ENCODE measurements around the gene PLCH1. TPM values are rescaled to one million over a fixed set of nuclear protein-coding genes. Genes with fewer than 3 reads are reported as not detected.

The PLCH1 gene
- total and polyA plus RNA-seq, 2 of the 8 experiments (the other 6 are each of a cell fraction or from before 2014, with no cell fraction given), result 5.8 to 17.2 TPM

DNA sequence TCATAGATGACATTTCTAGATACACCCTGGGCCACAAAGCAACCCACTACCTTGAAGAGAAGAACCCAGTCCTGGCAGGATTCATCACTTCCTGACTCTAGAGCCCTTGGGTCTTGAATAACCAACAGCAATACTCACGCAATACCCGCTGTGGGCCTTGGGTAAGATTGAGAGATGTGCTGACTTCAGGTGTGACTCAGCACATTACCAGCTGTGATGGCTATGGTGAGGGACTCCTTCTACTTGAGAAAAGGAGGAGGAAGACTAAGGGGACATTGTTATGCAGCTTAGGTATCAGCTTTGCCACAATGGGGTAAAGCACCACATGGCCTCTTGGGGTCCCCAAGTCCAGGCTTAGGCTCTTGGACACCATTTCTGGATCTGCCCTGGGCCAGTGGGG lies 46.3 kb upstream of the PLCH1 start:
- Histone ChIP-seq H3K36me3 (ENCODE audit: control insufficient read depth in 2 of 4, insufficient read depth in 4 of 4, low read length in 3 of 4) (no peaks in the 10 kb centered on the region), H3K4me3 (ENCODE audit: extremely low read depth in 1 of 4, insufficient read depth in 2 of 4, low read depth in 3 of 4, low read length in 4 of 4) (no peak overlapping the region), H3K23ac (ENCODE audit: insufficient read length) (no peak overlapping the region), H3K14ac (ENCODE audit: insufficient read length) (no peak overlapping the region), H3K9ac (replicated peaks in 1 of 4; ENCODE audit: extremely low read depth in 1 of 4, low read depth in 3 of 4, low read length in 3 of 4) (no peak overlapping the region), H4K91ac (replicated peaks; ENCODE audit: insufficient read length, low read length) (no peak overlapping the region), H3K18ac (ENCODE audit: extremely low read depth, low read length) (0 out of 2 replicates have a peak overlapping the region, but pooled peaks have one; percentile 13), H3K4me2 (ENCODE audit: insufficient read depth in 1 of 2, low read depth in 2 of 2, low read length in 2 of 2) (no peak overlapping the region), H4K5ac (ENCODE audit: insufficient read length, low read depth, low read length) (no peak overlapping the region), H4K8ac (ENCODE audit: extremely low read depth, insufficient read depth, low read length) (no peak overlapping the region), H3K4ac (replicated peaks; ENCODE audit: insufficient read length, low read depth, low read length) (no peak overlapping the region), H3K56ac (replicated peaks; ENCODE audit: insufficient read length, low read depth, low read length) (no peak overlapping the region), H3K79me1 (ENCODE audit: low read depth, low read length) (no peaks in the 10 kb centered on the region), H2AK5ac (ENCODE audit: low read depth, low read length) (no peak overlapping the region), H4K20me1 (replicated peaks in 1 of 2; ENCODE audit: control insufficient read depth in 1 of 2, insufficient read depth in 2 of 2, low read length in 2 of 2) (no peaks in the 10 kb centered on the region), H2BK20ac (ENCODE audit: low read length) (no peak overlapping the region), H2AFZ (ENCODE audit: low read length) (no peak overlapping the region), H3K23me2 (ENCODE audit: low read depth, low read length) (no peaks in the 10 kb centered on the region), H3K4me1 (replicated peaks in 1 of 4; ENCODE audit: control insufficient read depth in 3 of 4, insufficient read depth in 4 of 4, low read length in 3 of 4) (peaks cover 0 to 7% (median 3%) of the 10 kb centered on the region in 4 experiments; a peak in 4 of 7 replicates), H3K27ac (ENCODE audit: low read depth, low read length) (no peak overlapping the region), H2BK5ac (ENCODE audit: low read depth, low read length) (peak overlapping the region; percentile 22; the same call in 1 of the 2 replicates), H3K9me3 (ENCODE audit: insufficient read depth in 2 of 2, low read depth in 1 of 2, low read length in 1 of 2) (no peaks in the 10 kb centered on the region), H2BK120ac (replicated peaks; ENCODE audit: low read depth, low read length) (no peak overlapping the region), H2BK15ac (ENCODE audit: low read length) (no peak overlapping the region), H3K27me3 (replicated peaks in 1 of 4; ENCODE audit: control insufficient read depth in 3 of 4, extremely low read depth in 1 of 4, insufficient read depth in 3 of 4, low read length in 3 of 4) (no peaks in the 10 kb centered on the region), H3K79me2 (ENCODE audit: control insufficient read depth in 1 of 2, insufficient read depth in 2 of 2, low read length in 2 of 2) (no peaks in the 10 kb centered on the region), H2BK12ac (ENCODE audit: low read depth, low read length) (0 out of 2 replicates have a peak overlapping the region, but pooled peaks have one; percentile 51)
- CTCF ChIA-PET (ENCODE audit: partially characterized antibody), result interaction anchor here (0.7 to 3.9 kb wide), 4 partner anchors 9 to 199 kb away, joined by 3 to 23 read pairs (median 4); partner anchors contain the start of gene C3orf33
- WGBS, 2 experiments (ENCODE audit: extremely low coverage in 1 of 2, insufficient coverage in 1 of 2, insufficient read length in 1 of 2, insufficient replicate concordance in 2 of 2, low coverage in 1 of 2, low lambda C conversion rate in 2 of 2, missing lambda C conversion rate in 1 of 2), result 97% methylated on average over 2 of the region's 2 CpGs; no CpG with 5 or more reads in 1 of the 2 experiments
- POLR2A ChIA-PET (ENCODE audit: partially characterized antibody), result interaction anchor here (1.3 kb wide), 1 partner anchor 45 kb away, joined by 3 read pairs; no protein-coding TSS in a partner anchor
- DNase-seq (ENCODE audit: low read depth in 1 of 2, low spot score in 2 of 2) (no peak), FAIRE-seq (no peak)
- TF ChIP-seq RBBP5 (IDR thresholded peaks at IDR 0.05; ENCODE audit: borderline replicate concordance, low read depth, low read length) (no peak), RAD21 (IDR thresholded peaks at IDR 0.05 in 1 of 2, conservative IDR thresholded peaks at IDR 0.05 in 1 of 2; ENCODE audit: low read depth in 2 of 2, low read length in 2 of 2) (peak in 1 of 2 experiments; percentile 5; a peak in 1 of 4 replicates), GABPA (IDR thresholded peaks at IDR 0.05; ENCODE audit: borderline replicate concordance, insufficient read depth, low read length) (no peak), BACH1 (IDR thresholded peaks at IDR 0.05; ENCODE audit: low read length) (peak; percentile 98), NRF1 (IDR thresholded peaks at IDR 0.05; ENCODE audit: low read depth, low read length) (no peak), SP1 (IDR thresholded peaks at IDR 0.05; ENCODE audit: low read depth, low read length) (no peak), PHF8 (conservative IDR thresholded peaks at IDR 0.05; ENCODE audit: low read depth, low read length) (no peak), TBP (IDR thresholded peaks at IDR 0.05; ENCODE audit: low read depth, low read length) (no peak), MAFK (IDR thresholded peaks at IDR 0.05; ENCODE audit: low read depth, low read length) (peak; percentile 90), HDAC6 (IDR thresholded peaks at IDR 0.05; ENCODE audit: low read depth, low read length) (no peak), CBX5 (IDR thresholded peaks at IDR 0.05; ENCODE audit: low read depth, low read length) (no peak)
- TF ChIP-seq, protein P1, sequence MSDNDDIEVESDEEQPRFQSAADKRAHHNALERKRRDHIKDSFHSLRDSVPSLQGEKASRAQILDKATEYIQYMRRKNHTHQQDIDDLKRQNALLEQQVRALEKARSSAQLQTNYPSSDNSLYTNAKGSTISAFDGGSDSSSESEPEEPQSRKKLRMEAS (IDR thresholded peaks at IDR 0.05), result no peak
- TF ChIP-seq, protein P2, sequence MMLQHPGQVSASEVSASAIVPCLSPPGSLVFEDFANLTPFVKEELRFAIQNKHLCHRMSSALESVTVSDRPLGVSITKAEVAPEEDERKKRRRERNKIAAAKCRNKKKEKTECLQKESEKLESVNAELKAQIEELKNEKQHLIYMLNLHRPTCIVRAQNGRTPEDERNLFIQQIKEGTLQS (IDR thresholded peaks at IDR 0.05; ENCODE audit: insufficient read depth, low read depth, low read length), result no peak

Data from H1 (cell line).